GM12878 (cell line): ENCODE results near the gene PROC. TPM values are rescaled to one million over a fixed set of nuclear protein-coding genes. Genes with fewer than 3 reads are reported as not detected.

Experiments used
- ATAC-seq: fragments of 200-7000 bp; cut with Tn5 transposase; 3 replicates; pipeline ENCODE4 v1.9.1; 2020; ENCODE audit warnings: mild to moderate bottlenecking, moderate library complexity
- BruUV-seq: library from RNA; stranded (reverse); fragments of 400-500 nt; replicated peaks from 2 replicates; lab custom pipeline; 2021; lab: Mats Ljungman, UMichigan
- CTCF ChIA-PET: fragments of 300-600 bp; sonication (Branson Sonifier 250); formaldehyde crosslinking; extraction: SDS; loops from one replicate; lab custom pipeline; 2021; ENCODE audit warnings: inconsistent platforms; lab: Yijun Ruan, JAX
- POLR2A ChIA-PET: fragments of 350-600 bp; formaldehyde crosslinking; extraction: SDS; loops from one replicate; lab custom pipeline; 2021; ENCODE audit warnings: inconsistent platforms; lab: Charles Lee
- RAD21 ChIA-PET: fragments of 300-600 bp; sonication (Branson Sonifier 250); formaldehyde crosslinking; loops from one replicate; lab custom pipeline; 2023; ENCODE audit warnings: antibody characterized with exemption; ENCODE audit not compliant: unreplicated experiment; lab: Charles Lee
- SMC1A ChIA-PET: fragments of 300-600 bp; sonication (Branson Sonifier 250); formaldehyde crosslinking; loops from one replicate; lab custom pipeline; 2023; ENCODE audit not compliant: unreplicated experiment, uncharacterized antibody; lab: Charles Lee
- DNase-seq: peaks from one replicate; pipeline ENCODE4 v3.0.0-alpha.2; 2011; ENCODE audit warnings: low read depth, low spot score
- FAIRE-seq: peaks from 3 replicates; lab custom pipeline; 2011; peaks lifted over from hg19 to GRCh38; lab: Jason Lieb, UNC
- H2AFZ ChIP-seq: 2 replicates; pipeline ENCODE4 v1.6.0; 2011; ENCODE audit warnings: low read depth, low read length, control low read depth; ENCODE audit not compliant: control insufficient read depth
- H3K27ac ChIP-seq: 2 replicates; pipeline ENCODE4 v1.5.1; 2011; ENCODE audit warnings: control low read depth; ENCODE audit not compliant: control insufficient read depth, insufficient read depth
- H3K27me3 ChIP-seq, 2 experiments: replicated peaks in 1 of 2; 2 replicates each; pipeline versions ENCODE4 v1.6.0 to v1.6.1; 2011; ENCODE audit warnings: low read length in 1 of 2; ENCODE audit not compliant: control insufficient read depth in 2 of 2, insufficient read depth in 2 of 2
- H3K36me3 ChIP-seq, 2 experiments: 2 replicates each; pipeline ENCODE4 v1.5.1; 2011; ENCODE audit warnings: low read length in 1 of 2; ENCODE audit not compliant: control insufficient read depth in 2 of 2, insufficient read depth in 2 of 2
- H3K4me1 ChIP-seq: 2 replicates; pipeline ENCODE4 v1.6.1; 2011; ENCODE audit warnings: mild to moderate bottlenecking, low read length, moderate library complexity, mixed read lengths; ENCODE audit not compliant: control insufficient read depth, insufficient read depth
- H3K4me2 ChIP-seq: 2 replicates; pipeline ENCODE4 v1.6.0; 2011; ENCODE audit warnings: control low read depth; ENCODE audit not compliant: control insufficient read depth, insufficient read depth
- H3K4me3 ChIP-seq: fragments of 200-600 bp; sonication (generic); 2 replicates; pipeline ENCODE4 v1.5.1; 2016
- H3K79me2 ChIP-seq: 2 replicates; pipeline ENCODE4 v1.6.0; 2011; ENCODE audit warnings: low read length; ENCODE audit not compliant: control insufficient read depth, insufficient read depth
- H3K9ac ChIP-seq: 2 replicates; pipeline ENCODE4 v1.8.0; 2011; ENCODE audit warnings: low read length, control low read depth, mixed read lengths; ENCODE audit not compliant: control insufficient read depth, insufficient read depth
- H3K9me3 ChIP-seq: replicated peaks from 3 replicates; pipeline ENCODE4 v1.5.1; 2011; ENCODE audit warnings: mild to moderate bottlenecking, low read length; ENCODE audit not compliant: control insufficient read depth, insufficient read depth
- H4K20me1 ChIP-seq: 2 replicates; pipeline ENCODE4 v1.6.0; 2011; ENCODE audit not compliant: control insufficient read depth, insufficient read depth
- BMI1 ChIP-seq: fragments of 450-650 bp; IDR thresholded peaks from 2 replicates; pipeline ENCODE4 v1.6.1; 2016; ENCODE audit warnings: mild to moderate bottlenecking, moderate library complexity, borderline replicate concordance
- EP300 ChIP-seq, 2 experiments: fragments of 150-350 bp in 1 of 2; IDR thresholded peaks; 2 replicates each; pipeline ENCODE4 v1.6.1; 2011 to 2012; ENCODE audit warnings: low read depth in 2 of 2, low read length in 2 of 2, borderline replicate concordance in 1 of 2, improper control_type of control experiment in 1 of 2, inconsistent platforms in 1 of 2; ENCODE audit not compliant: control insufficient read depth in 1 of 2
- IKZF2 ChIP-seq, 2 experiments: fragments of 450-650 bp; IDR thresholded peaks; 2 replicates each; pipeline ENCODE4 v1.6.1; 2017; ENCODE audit warnings: mild to moderate bottlenecking in 2 of 2, moderate library complexity in 2 of 2
- NFYB ChIP-seq: IDR thresholded peaks from 2 replicates; pipeline ENCODE4 v1.6.1; 2011; ENCODE audit warnings: low read depth, mild to moderate bottlenecking, low read length, improper control_type of control experiment, moderate library complexity; ENCODE audit not compliant: insufficient read depth
- NR2F1 ChIP-seq: fragments of 450-650 bp; conservative IDR thresholded peaks from 2 replicates; pipeline ENCODE4 v1.6.1; 2017; ENCODE audit warnings: mild to moderate bottlenecking
- PAX8 ChIP-seq: fragments of 450-650 bp; IDR thresholded peaks from 2 replicates; pipeline ENCODE4 v1.6.1; 2017; ENCODE audit warnings: mild to moderate bottlenecking, moderate library complexity
- SMAD5 ChIP-seq: IDR thresholded peaks from 2 replicates; pipeline ENCODE4 v1.6.1; 2016; ENCODE audit warnings: antibody characterized with exemption, low read depth
- SREBF1 ChIP-seq: IDR thresholded peaks from 2 replicates; pipeline ENCODE4 v1.6.1; 2012; ENCODE audit warnings: mild to moderate bottlenecking, low read length
- WGBS: methylation state at CpG from one replicate; pipeline ENCODE4 v1.1.6; 2016; ENCODE audit warnings: low lambda C conversion rate; ENCODE audit not compliant: insufficient replicate concordance, insufficient coverage; ENCODE audit errors: missing lambda C conversion rate; 5-methylcytosine and 5-hydroxymethylcytosine counted together
- in situ Hi-C: fragments of 300-500 bp; cut with MboI; formaldehyde crosslinking; loops from 9 replicates; pipeline ENCODE4 v1.14.3; 2018; ENCODE audit warnings: mixed read lengths
- intact Hi-C: fragments of 100-400 bp; cut with micrococcal nuclease; formaldehyde crosslinking; loops from one replicate; pipeline ENCODE4 v1.14.2; 2022; ENCODE audit not compliant: unreplicated experiment
- polyA plus RNA-seq, 11 experiments: library from polyadenylated mRNA; depleted of rRNA in 4 of 11; unstranded in 6 of 11; stranded (reverse) in 5 of 11; fragments of >200 nt; fragmentation: Nextera tagmentation in 4 of 11; fragmentation: Illumina TruSeq in 1 of 11; extraction: Ambion mirVana in 4 of 11; extraction: Trizol in 1 of 11; gene quantifications; 1 replicate in 1 of 11; 2 replicates in 10 of 11; pipeline versions ENCODE4 v1.2.1 to v1.2.3, GENCODE V29; 2011 to 2016; ENCODE audit warnings: inconsistent platforms in 2 of 11, missing spikeins in 2 of 11, low read depth in 1 of 11
- total RNA-seq, 4 experiments: library from RNA; depleted of rRNA in 3 of 4; stranded (reverse); fragments of >200 nt in 3 of 4; fragmentation: Illumina TruSeq in 1 of 4; extraction: Trizol in 1 of 4; gene quantifications; 2 replicates each; pipeline versions ENCODE4 v1.2.1 to v1.2.3, GENCODE V29; 2013 to 2021
- TF ChIP-seq, protein P1 (sequence below): IDR thresholded peaks from 2 replicates; pipeline ENCODE4 v1.6.1; 2011; ENCODE audit warnings: borderline replicate concordance, low read depth, mild to moderate bottlenecking, moderate library complexity, low read length; ENCODE audit not compliant: insufficient read depth, poor library complexity, severe bottlenecking
- TF ChIP-seq, protein P2 (sequence below): fragments of 450-650 bp; IDR thresholded peaks from 2 replicates; pipeline ENCODE4 v1.6.1; 2016; ENCODE audit warnings: mild to moderate bottlenecking, moderate library complexity, borderline replicate concordance
- TF ChIP-seq, protein P3 (sequence below): fragments of 450-650 bp; IDR thresholded peaks from 2 replicates; pipeline ENCODE4 v1.6.1; 2017; ENCODE audit warnings: mild to moderate bottlenecking

Gene PROC
- total and polyA plus RNA-seq, 10 of the 15 experiments (the other 5 are each of a cell fraction or from before 2014, with no cell fraction given): not detected

DNA sequence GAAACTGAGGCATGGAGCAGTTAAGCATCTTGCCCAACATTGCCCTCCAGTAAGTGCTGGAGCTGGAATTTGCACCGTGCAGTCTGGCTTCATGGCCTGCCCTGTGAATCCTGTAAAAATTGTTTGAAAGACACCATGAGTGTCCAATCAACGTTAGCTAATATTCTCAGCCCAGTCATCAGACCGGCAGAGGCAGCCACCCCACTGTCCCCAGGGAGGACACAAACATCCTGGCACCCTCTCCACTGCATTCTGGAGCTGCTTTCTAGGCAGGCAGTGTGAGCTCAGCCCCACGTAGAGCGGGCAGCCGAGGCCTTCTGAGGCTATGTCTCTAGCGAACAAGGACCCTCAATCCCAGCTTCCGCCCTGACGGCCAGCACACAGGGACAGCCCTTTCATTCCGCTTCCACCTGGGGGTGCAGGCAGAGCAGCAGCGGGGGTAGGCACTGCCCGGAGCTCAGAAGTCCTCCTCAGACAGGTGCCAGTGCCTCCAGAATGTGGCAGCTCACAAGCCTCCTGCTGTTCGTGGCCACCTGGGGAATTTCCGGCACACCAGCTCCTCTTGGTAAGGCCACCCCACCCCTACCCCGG lies 1.3 kb downstream of the PROC start (continued):
- TF ChIP-seq EP300 (IDR thresholded peaks at IDR 0.05; ENCODE audit: borderline replicate concordance in 1 of 2, control insufficient read depth in 1 of 2, low read depth in 2 of 2, low read length in 2 of 2): no peak

DNA sequence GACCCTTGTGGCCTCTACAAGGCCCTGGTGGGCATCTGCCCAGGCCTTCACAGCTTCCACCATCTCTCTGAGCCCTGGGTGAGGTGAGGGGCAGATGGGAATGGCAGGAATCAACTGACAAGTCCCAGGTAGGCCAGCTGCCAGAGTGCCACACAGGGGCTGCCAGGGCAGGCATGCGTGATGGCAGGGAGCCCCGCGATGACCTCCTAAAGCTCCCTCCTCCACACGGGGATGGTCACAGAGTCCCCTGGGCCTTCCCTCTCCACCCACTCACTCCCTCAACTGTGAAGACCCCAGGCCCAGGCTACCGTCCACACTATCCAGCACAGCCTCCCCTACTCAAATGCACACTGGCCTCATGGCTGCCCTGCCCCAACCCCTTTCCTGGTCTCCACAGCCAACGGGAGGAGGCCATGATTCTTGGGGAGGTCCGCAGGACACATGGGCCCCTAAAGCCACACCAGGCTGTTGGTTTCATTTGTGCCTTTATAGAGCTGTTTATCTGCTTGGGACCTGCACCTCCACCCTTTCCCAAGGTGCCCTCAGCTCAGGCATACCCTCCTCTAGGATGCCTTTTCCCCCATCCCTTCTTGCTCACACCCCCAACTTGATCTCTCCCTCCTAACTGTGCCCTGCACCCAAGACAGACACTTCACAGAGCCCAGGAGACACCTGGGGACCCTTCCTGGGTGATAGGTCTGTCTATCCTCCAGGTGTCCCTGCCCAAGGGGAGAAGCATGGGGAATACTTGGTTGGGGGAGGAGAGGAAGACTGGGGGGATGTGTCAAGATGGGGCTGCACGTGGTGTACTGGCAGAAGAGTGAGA lies 2.0 kb downstream of the PROC start:
- no peak overlapping the region for H3K27ac ChIP-seq
- peaks cover 9% of the 10 kb centered on the region for H3K4me1 ChIP-seq
- no peak for DNase-seq
- no peak for ATAC-seq
- ChIA-PET RAD21 (no interaction called here), POLR2A (no interaction called here), CTCF (interaction anchor here (1.3 to 1.5 kb wide), 2 partner anchors 70 to 119 kb away, joined by 3 read pairs; no protein-coding TSS in a partner anchor), SMC1A (interaction anchor here (0.9 kb wide), 1 partner anchor 32 kb away, joined by 3 read pairs; no protein-coding TSS in a partner anchor)
- no peak for FAIRE-seq
- H2AFZ ChIP-seq: no peak overlapping the region
- intact Hi-C loops: no loop called here
- peaks cover 6 to 9% of the 10 kb centered on the region in 2 experiments for H3K27me3 ChIP-seq
- 19% methylated on average over 8 of the region's 8 CpGs for WGBS
- H3K4me3 ChIP-seq: no peak overlapping the region
- in situ Hi-C loops: no loop called here
- H3K79me2 ChIP-seq: no peaks in the 10 kb centered on the region
- no TSS peak for BruUV-seq
- no peaks in the 10 kb centered on the region for H3K9me3 ChIP-seq
- H3K36me3 ChIP-seq: no peaks in the 10 kb centered on the region
- no peak overlapping the region for H3K9ac ChIP-seq
- H3K4me2 ChIP-seq: no peak overlapping the region
- no peaks in the 10 kb centered on the region for H4K20me1 ChIP-seq
- TF ChIP-seq SMAD5 (no peak), PAX8 (no peak), NR2F1 (no peak), EP300 (IDR thresholded peaks at IDR 0.05; ENCODE audit: borderline replicate concordance in 1 of 2, control insufficient read depth in 1 of 2, low read depth in 2 of 2, low read length in 2 of 2) (no peak), IKZF2 (IDR thresholded peaks at IDR 0.05) (no peak), SREBF1 (no peak), NFYB (no peak), BMI1 (no peak)
- TF ChIP-seq, protein P1, sequence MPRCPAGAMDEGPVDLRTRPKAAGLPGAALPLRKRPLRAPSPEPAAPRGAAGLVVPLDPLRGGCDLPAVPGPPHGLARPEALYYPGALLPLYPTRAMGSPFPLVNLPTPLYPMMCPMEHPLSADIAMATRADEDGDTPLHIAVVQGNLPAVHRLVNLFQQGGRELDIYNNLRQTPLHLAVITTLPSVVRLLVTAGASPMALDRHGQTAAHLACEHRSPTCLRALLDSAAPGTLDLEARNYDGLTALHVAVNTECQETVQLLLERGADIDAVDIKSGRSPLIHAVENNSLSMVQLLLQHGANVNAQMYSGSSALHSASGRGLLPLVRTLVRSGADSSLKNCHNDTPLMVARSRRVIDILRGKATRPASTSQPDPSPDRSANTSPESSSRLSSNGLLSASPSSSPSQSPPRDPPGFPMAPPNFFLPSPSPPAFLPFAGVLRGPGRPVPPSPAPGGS: no peak
- TF ChIP-seq, protein P2, sequence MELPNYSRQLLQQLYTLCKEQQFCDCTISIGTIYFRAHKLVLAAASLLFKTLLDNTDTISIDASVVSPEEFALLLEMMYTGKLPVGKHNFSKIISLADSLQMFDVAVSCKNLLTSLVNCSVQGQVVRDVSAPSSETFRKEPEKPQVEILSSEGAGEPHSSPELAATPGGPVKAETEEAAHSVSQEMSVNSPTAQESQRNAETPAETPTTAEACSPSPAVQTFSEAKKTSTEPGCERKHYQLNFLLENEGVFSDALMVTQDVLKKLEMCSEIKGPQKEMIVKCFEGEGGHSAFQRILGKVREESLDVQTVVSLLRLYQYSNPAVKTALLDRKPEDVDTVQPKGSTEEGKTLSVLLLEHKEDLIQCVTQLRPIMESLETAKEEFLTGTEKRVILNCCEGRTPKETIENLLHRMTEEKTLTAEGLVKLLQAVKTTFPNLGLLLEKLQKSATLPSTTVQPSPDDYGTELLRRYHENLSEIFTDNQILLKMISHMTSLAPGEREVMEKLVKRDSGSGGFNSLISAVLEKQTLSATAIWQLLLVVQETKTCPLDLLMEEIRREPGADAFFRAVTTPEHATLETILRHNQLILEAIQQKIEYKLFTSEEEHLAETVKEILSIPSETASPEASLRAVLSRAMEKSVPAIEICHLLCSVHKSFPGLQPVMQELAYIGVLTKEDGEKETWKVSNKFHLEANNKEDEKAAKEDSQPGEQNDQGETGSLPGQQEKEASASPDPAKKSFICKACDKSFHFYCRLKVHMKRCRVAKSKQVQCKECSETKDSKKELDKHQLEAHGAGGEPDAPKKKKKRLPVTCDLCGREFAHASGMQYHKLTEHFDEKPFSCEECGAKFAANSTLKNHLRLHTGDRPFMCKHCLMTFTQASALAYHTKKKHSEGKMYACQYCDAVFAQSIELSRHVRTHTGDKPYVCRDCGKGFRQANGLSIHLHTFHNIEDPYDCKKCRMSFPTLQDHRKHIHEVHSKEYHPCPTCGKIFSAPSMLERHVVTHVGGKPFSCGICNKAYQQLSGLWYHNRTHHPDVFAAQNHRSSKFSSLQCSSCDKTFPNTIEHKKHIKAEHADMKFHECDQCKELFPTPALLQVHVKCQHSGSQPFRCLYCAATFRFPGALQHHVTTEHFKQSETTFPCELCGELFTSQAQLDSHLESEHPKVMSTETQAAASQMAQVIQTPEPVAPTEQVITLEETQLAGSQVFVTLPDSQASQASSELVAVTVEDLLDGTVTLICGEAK: no peak
- TF ChIP-seq, protein P3, sequence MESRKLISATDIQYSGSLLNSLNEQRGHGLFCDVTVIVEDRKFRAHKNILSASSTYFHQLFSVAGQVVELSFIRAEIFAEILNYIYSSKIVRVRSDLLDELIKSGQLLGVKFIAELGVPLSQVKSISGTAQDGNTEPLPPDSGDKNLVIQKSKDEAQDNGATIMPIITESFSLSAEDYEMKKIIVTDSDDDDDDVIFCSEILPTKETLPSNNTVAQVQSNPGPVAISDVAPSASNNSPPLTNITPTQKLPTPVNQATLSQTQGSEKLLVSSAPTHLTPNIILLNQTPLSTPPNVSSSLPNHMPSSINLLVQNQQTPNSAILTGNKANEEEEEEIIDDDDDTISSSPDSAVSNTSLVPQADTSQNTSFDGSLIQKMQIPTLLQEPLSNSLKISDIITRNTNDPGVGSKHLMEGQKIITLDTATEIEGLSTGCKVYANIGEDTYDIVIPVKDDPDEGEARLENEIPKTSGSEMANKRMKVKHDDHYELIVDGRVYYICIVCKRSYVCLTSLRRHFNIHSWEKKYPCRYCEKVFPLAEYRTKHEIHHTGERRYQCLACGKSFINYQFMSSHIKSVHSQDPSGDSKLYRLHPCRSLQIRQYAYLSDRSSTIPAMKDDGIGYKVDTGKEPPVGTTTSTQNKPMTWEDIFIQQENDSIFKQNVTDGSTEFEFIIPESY: no peak
